Calu3 (cell line): ENCODE measurements around the gene SIPA1. TPM values are rescaled to one million over a fixed set of nuclear protein-coding genes. Genes with fewer than 3 reads are reported as not detected.

Experiments
- BruUV-seq: library from RNA; stranded (reverse); fragments of 400-500 nt; replicated peaks from 2 replicates; lab custom pipeline; 2021; lab: Mats Ljungman, UMichigan
- CTCF ChIA-PET: fragments of 300-600 bp; sonication (Branson Sonifier 250); formaldehyde crosslinking; loops from one replicate; lab custom pipeline; 2022; ENCODE audit warnings: antibody characterized with exemption; lab: Charles Lee
- DNase-seq: peaks from one replicate; pipeline ENCODE4 v3.0.0; 2022
- H3K27ac Mint-ChIP-seq: one replicate; pipeline ENCODE4 v1.8.0; 2022; ENCODE audit warnings: mixed read lengths; ENCODE audit not compliant: unreplicated experiment
- H3K27me3 Mint-ChIP-seq: one replicate; pipeline ENCODE4 v1.8.0; 2022; ENCODE audit warnings: mixed read lengths; ENCODE audit not compliant: unreplicated experiment
- H3K36me3 Mint-ChIP-seq: one replicate; pipeline ENCODE4 v1.8.0; 2022; ENCODE audit warnings: mild to moderate bottlenecking, moderate library complexity, mixed read lengths; ENCODE audit not compliant: insufficient read depth, unreplicated experiment
- H3K4me1 Mint-ChIP-seq: one replicate; pipeline ENCODE4 v1.8.0; 2022; ENCODE audit warnings: mild to moderate bottlenecking, low read depth, mixed read lengths; ENCODE audit not compliant: unreplicated experiment
- H3K4me3 Mint-ChIP-seq: one replicate; pipeline ENCODE4 v1.8.0; 2022; ENCODE audit warnings: mild to moderate bottlenecking, low read depth, moderate library complexity, mixed read lengths; ENCODE audit not compliant: unreplicated experiment
- H3K9me3 Mint-ChIP-seq: one replicate; pipeline ENCODE4 v1.8.0; 2022; ENCODE audit warnings: low read depth, mixed read lengths; ENCODE audit not compliant: unreplicated experiment
- CTCF ChIP-seq: fragments of 200-600 bp; IDR thresholded peaks from one replicate; pipeline ENCODE4 v1.8.0; 2022; ENCODE audit warnings: antibody characterized with exemption; ENCODE audit not compliant: unreplicated experiment
- intact Hi-C: fragments of 100-400 bp; cut with micrococcal nuclease; formaldehyde crosslinking; loops from one replicate; pipeline ENCODE4 v1.10.0; 2022; ENCODE audit not compliant: unreplicated experiment
- total RNA-seq: library from RNA; stranded (reverse); gene quantifications from 2 replicates; pipeline ENCODE4 v1.2.3, GENCODE V29; 2022

SIPA1 gene
- total RNA-seq, 1 experiment from 2014 or later = 41.3 TPM

DNA sequence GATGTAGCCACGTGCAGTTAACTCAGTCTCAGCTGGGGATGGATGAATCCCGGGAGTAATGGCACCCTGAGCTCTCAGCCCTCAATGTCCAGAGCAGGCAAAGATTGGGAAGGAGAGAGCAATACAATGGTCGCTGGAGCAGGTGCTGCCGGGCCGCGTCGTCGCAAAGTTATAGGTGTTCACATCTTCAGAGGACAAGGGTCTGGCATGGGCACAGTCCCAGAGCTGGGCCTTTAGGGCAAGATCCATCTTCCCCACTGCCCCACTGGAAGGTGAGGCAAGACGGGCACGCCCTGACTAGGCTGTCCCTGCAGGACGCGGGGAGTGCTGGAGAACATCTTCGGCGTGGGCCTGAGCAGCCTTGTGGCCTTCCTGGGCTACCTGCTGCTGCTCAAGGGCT, 14.7 kb upstream of the SIPA1 start:
- no peak for TF ChIP-seq CTCF
- Mint-ChIP-seq H3K27me3 (no peaks in the 10 kb centered on the region), H3K27ac (no peak overlapping the region), H3K4me1 (no peaks in the 10 kb centered on the region), H3K36me3 (peaks cover 50% of the 10 kb centered on the region), H3K4me3 (no peak overlapping the region), H3K9me3 (no peaks in the 10 kb centered on the region)
- intact Hi-C loops = no loop called here
- DNase-seq = no peak
- CTCF ChIA-PET = interaction anchor here (1.1 kb wide), 1 partner anchor 29 kb away, joined by 3 read pairs; no protein-coding TSS in a partner anchor
- no TSS peak for BruUV-seq

- Mint-ChIP-seq H3K9me3 (no peaks in the 10 kb centered on the region), H3K27ac (no peak overlapping the region), H3K36me3 (peaks cover 46% of the 10 kb centered on the region), H3K27me3 (no peaks in the 10 kb centered on the region), H3K4me1 (no peaks in the 10 kb centered on the region), H3K4me3 (no peak overlapping the region)
- intact Hi-C loops = no loop called here
- no peak for DNase-seq
- CTCF ChIA-PET = interaction anchor here (1.1 kb wide), 1 partner anchor 28 kb away, joined by 3 read pairs; no protein-coding TSS in a partner anchor
- BruUV-seq = no TSS peak
- TF ChIP-seq CTCF = no peak
Observed at GRCh38 chr11:65623852-65624616, 13.9 kb upstream of the SIPA1 start.

DNA sequence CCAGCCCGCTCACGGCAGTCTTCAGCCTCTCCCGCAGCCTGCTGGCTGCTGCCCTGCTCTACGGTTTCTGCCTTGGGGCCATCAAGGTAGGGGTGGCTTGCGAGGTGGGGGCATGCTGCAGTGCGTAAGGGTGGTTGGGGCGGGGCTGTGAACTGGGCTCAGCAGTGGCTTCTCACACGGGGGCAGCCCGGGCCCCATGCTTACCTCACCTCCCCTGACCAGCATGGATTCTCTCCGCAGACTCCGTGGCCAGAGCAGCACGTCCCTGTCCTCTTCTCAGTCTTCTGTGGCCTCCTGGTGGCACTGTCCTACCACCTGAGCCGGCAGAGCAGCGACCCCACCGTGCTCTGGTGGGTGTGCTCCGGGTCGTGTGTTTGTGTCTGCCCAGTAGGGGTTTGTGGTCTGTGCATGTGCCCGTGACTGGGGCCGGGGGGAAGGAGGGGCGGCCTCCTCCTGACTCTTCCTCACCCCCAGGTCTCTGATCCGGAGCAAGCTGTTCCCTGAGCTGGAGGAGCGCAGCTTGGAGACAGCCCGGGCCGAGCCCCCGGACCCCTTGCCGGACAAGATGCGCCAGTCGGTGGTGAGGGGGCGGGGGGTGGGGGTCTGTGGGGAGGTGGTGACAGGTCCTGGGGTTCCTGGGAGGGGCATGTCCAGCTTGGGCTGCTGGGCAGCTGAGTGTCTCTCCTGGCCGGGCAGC, 12.8 kb upstream of the SIPA1 start:
- no TSS peak for BruUV-seq
- Mint-ChIP-seq H3K9me3 (no peaks in the 10 kb centered on the region), H3K36me3 (peaks cover 53% of the 10 kb centered on the region), H3K27ac (no peak overlapping the region), H3K27me3 (no peaks in the 10 kb centered on the region), H3K4me1 (no peaks in the 10 kb centered on the region), H3K4me3 (no peak overlapping the region)
- no peak for DNase-seq
- TF ChIP-seq CTCF = no peak
- CTCF ChIA-PET = no interaction called here
- intact Hi-C loops = no loop called here

- Mint-ChIP-seq H3K36me3 (peaks cover 57% of the 10 kb centered on the region), H3K27ac (no peak overlapping the region), H3K9me3 (no peaks in the 10 kb centered on the region), H3K4me3 (no peak overlapping the region), H3K4me1 (no peaks in the 10 kb centered on the region), H3K27me3 (no peaks in the 10 kb centered on the region)
- CTCF ChIA-PET = interaction anchor here (0.9 kb wide), 1 partner anchor 86 kb away, joined by 4 read pairs; the partner anchor contains the start of gene KAT5
- peak; percentile 34 for DNase-seq
- TF ChIP-seq CTCF = peak; percentile 43
- intact Hi-C loops = no loop called here
- BruUV-seq = no TSS peak
Observed at GRCh38 chr11:65625628-65626342, 12.1 kb upstream of the SIPA1 start.
